Hepatocyte (in vitro differentiated cells): ENCODE data around the gene RPS6KA2. TPM values are rescaled to one million over a fixed set of nuclear protein-coding genes. Genes with fewer than 3 reads are reported as not detected.
A peak's percentile ranks its signal among the peaks of the same experiment; 100 is the strongest.

Experiments
- DNase-seq: peaks from one replicate; pipeline ENCODE4 v3.0.0-alpha.2; 2016; ENCODE audit warnings: low spot score
- H2AFZ ChIP-seq: fragments of 200-600 bp; sonication (generic); 2 replicates; pipeline ENCODE4 v1.6.0; 2016; ENCODE audit warnings: antibody characterized with exemption, mild to moderate bottlenecking
- H3K27ac ChIP-seq: fragments of 200-600 bp; sonication (generic); 2 replicates; pipeline ENCODE4 v1.5.1; 2016; ENCODE audit warnings: mild to moderate bottlenecking
- H3K27me3 ChIP-seq: fragments of 200-600 bp; sonication (generic); 2 replicates; pipeline ENCODE4 v1.6.1; 2016
- H3K36me3 ChIP-seq: fragments of 200-600 bp; sonication (generic); replicated peaks from 2 replicates; pipeline ENCODE4 v1.5.1; 2016; ENCODE audit warnings: low read depth; ENCODE audit not compliant: insufficient read depth
- H3K4me1 ChIP-seq: fragments of 200-600 bp; sonication (generic); 2 replicates; pipeline ENCODE4 v1.5.1; 2016; ENCODE audit warnings: mild to moderate bottlenecking, moderate library complexity; ENCODE audit not compliant: insufficient read depth
- H3K4me2 ChIP-seq: fragments of 200-600 bp; sonication (generic); 2 replicates; pipeline ENCODE4 v1.6.0; 2016
- H3K4me3 ChIP-seq: fragments of 200-600 bp; sonication (generic); 2 replicates; pipeline ENCODE4 v1.5.1; 2016; ENCODE audit warnings: mild to moderate bottlenecking
- H3K79me2 ChIP-seq: fragments of 200-600 bp; sonication (generic); 2 replicates; pipeline ENCODE4 v1.6.0; 2017; ENCODE audit warnings: mild to moderate bottlenecking
- H3K9me2 ChIP-seq: fragments of 200-600 bp; sonication (generic); replicated peaks from 2 replicates; pipeline ENCODE4 v1.6.0; 2017; ENCODE audit warnings: mild to moderate bottlenecking; ENCODE audit not compliant: insufficient read depth
- H3K9me3 ChIP-seq: fragments of 200-600 bp; sonication (generic); 2 replicates; pipeline ENCODE4 v1.5.1; 2016; ENCODE audit warnings: low read depth, mild to moderate bottlenecking
- H4K20me1 ChIP-seq: fragments of 200-600 bp; sonication (generic); 2 replicates; pipeline ENCODE4 v1.6.0; 2016; ENCODE audit warnings: mild to moderate bottlenecking; ENCODE audit not compliant: insufficient read depth, poor library complexity, severe bottlenecking
- CTCF ChIP-seq: fragments of 200-600 bp; sonication (generic); IDR thresholded peaks from 2 replicates; pipeline ENCODE4 v1.5.1; 2016; ENCODE audit warnings: antibody characterized with exemption, mild to moderate bottlenecking; ENCODE audit not compliant: poor library complexity
- EZH2 ChIP-seq: fragments of 200-600 bp; sonication (generic); IDR thresholded peaks from 2 replicates; pipeline ENCODE4 v1.6.1; 2016; ENCODE audit warnings: antibody characterized with exemption, mild to moderate bottlenecking, borderline replicate concordance
- EZH2phosphoT487 ChIP-seq: fragments of 200-600 bp; sonication (generic); IDR thresholded peaks from one replicate; pipeline ENCODE4 v1.6.1; 2018; ENCODE audit warnings: antibody characterized with exemption, mild to moderate bottlenecking, low read depth, moderate library complexity; ENCODE audit not compliant: unreplicated experiment, severe bottlenecking
- WGBS: methylation state at CpG from one replicate; pipeline ENCODE4 v1.1.6; 2016; ENCODE audit warnings: low lambda C conversion rate; ENCODE audit errors: missing lambda C conversion rate; 5-methylcytosine and 5-hydroxymethylcytosine counted together
- microRNA counts: library from miRNA; unstranded; fragments of <30 nt; microRNA quantifications from one replicate; lab custom pipeline; 2017
- microRNA-seq: library from miRNA; unstranded; fragments of <30 nt; microRNA quantifications from one replicate; pipeline ENCODE4, GENCODE V29; 2017
- polyA plus RNA-seq: library from polyadenylated mRNA; unstranded; fragments of >200 nt; fragmentation: Nextera tagmentation; extraction: Ambion mirVana; gene quantifications from 2 replicates; pipeline ENCODE4 v1.2.1, GENCODE V29; 2016
- small RNA-seq: library from RNA; depleted of rRNA; stranded (forward); fragments of <200 nt; gene quantifications from one replicate; pipeline ENCODE3, GENCODE V24; 2014
- total RNA-seq: library from RNA; depleted of rRNA; stranded (reverse); fragments of >200 nt; gene quantifications from 2 replicates; pipeline ENCODE4 v1.2.3, GENCODE V29; 2014

The RPS6KA2 gene
- total and polyA plus RNA-seq, 2 experiments from 2014 or later: 27.7 to 29.2 TPM

DNA sequence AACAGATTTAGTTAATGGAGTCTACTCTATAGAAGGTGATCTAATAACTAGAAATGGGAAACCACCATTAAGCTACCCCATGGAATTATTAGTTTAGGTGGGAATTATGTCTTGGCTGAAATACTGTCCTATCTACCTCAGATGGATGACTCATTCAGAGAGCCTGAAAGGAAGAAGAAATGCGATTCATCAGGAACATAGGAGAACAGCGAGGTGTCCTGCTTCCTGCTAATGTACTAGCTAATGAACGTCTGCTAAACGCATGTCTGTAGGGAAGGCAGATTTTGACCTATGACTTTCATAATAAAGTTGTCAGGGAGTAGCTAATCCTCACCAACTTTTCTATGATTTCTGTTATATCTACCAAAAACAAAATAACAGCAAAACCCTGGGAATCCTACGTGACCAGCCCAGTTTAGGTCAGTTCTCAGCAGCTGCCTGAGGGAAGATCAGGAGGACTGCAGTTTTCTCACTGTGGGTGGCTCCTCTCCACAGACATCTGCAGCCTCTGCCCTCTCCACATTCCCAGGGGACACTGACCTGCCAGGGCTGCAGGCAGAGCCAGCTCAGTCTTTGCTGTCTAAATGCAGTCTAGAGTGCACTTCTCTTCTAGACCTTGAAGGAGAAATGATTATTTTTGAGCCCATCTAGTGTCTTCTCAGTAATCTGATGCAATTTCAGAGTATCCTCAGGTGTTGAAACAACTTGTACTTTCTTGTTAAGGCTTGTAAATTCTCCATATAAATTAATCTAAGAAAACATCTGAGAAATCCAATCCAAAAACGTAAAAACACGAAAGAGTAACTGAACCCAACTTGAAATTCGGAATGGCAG, 266.6 kb downstream of the RPS6KA2 start:
- Histone ChIP-seq H3K27me3 (no peaks in the 10 kb centered on the region), H3K4me2 (no peak overlapping the region), H3K9me2 (no peaks in the 10 kb centered on the region), H3K4me1 (no peaks in the 10 kb centered on the region), H3K27ac (no peak overlapping the region), H3K9me3 (no peaks in the 10 kb centered on the region), H3K36me3 (no peaks in the 10 kb centered on the region), H3K79me2 (no peaks in the 10 kb centered on the region), H4K20me1 (no peaks in the 10 kb centered on the region), H2AFZ (no peak overlapping the region), H3K4me3 (no peak overlapping the region)
- WGBS: 80% methylated on average over 8 of the region's 8 CpGs
- TF ChIP-seq EZH2: no peak
- TF ChIP-seq EZH2phosphoT487: no peak
- no peak for TF ChIP-seq CTCF
- DNase-seq: no peak

MicroRNAs encoded within 50 kb of the gene (microRNA counts, 767-probe panel; counts per million panel counts)
- microRNA hsa-miR-1913 (lab: Ali Mortazavi, UCI): not detected

Small RNA genes lying within 50 kb of the gene (microRNA-seq; reads per million reads assigned to microRNA genes)
- 4.5 reads per million, percentile 5 among the genes with 10 or more reads in this experiment for gene MIR1913

Small RNA genes lying within 50 kb of the gene (small RNA-seq; reads per million reads assigned to genes)
- not detected for gene MIR1913

Other genes with a start within 250 kb of the RPS6KA2 start
- gene MPC1, start 244.3 kb downstream of the RPS6KA2 start, total RNA-seq: 54.9 and 75.4 TPM in 2 replicates
- gene MPC1, start 244.3 kb downstream of the RPS6KA2 start, polyA plus RNA-seq: 70.2 and 70.8 TPM in 2 replicates
- 1.1 and 1.6 TPM in 2 replicates for gene RAMACL, start 40.6 kb downstream of the RPS6KA2 start, total RNA-seq
- 1.1 and 2.9 TPM in 2 replicates for gene RAMACL, start 40.6 kb downstream of the RPS6KA2 start, polyA plus RNA-seq